ENCODE results near the gene SUN1.

SUN1 gene

GRCh38 chr7:885893-886625 lies 53.8 kb downstream of the SUN1 start:
- no peak for TF ChIP-seq CTCF (IDR thresholded peaks at IDR 0.05; ENCODE audit: low read depth, low read length)
- no peak overlapping the region for H3K4me3 ChIP-seq (ENCODE audit: low read depth, low read length)

- no peak for TF ChIP-seq CTCF (IDR thresholded peaks at IDR 0.05; ENCODE audit: low read depth, low read length)
- no peak overlapping the region for H3K4me3 ChIP-seq (ENCODE audit: low read depth, low read length)
Observed at GRCh38 chr7:886626-887487, 54.6 kb downstream of the SUN1 start.

GRCh38 chr7:887488-887820 lies 55.2 kb downstream of the SUN1 start:
- no peak overlapping the region for H3K4me3 ChIP-seq (ENCODE audit: low read depth, low read length)
- no peak for TF ChIP-seq CTCF (IDR thresholded peaks at IDR 0.05; ENCODE audit: low read depth, low read length)

GRCh38 chr7:888081-889024 lies 56.1 kb downstream of the SUN1 start:
- no peak for TF ChIP-seq CTCF (IDR thresholded peaks at IDR 0.05; ENCODE audit: low read depth, low read length)
- H3K4me3 ChIP-seq (ENCODE audit: low read depth, low read length) = no peak overlapping the region

GRCh38 chr7:889025-889390 lies 56.7 kb downstream of the SUN1 start:
- TF ChIP-seq CTCF (IDR thresholded peaks at IDR 0.05; ENCODE audit: low read depth, low read length) = no peak
- H3K4me3 ChIP-seq (ENCODE audit: low read depth, low read length) = no peak overlapping the region

- H3K4me3 ChIP-seq (ENCODE audit: low read depth, low read length) = no peak overlapping the region
Observed at GRCh38 chr7:889391-889790, 57.1 kb downstream of the SUN1 start.

More at GRCh38 chr7:889391-889790, 57.1 kb downstream of the SUN1 start:
- no peak for TF ChIP-seq CTCF (IDR thresholded peaks at IDR 0.05; ENCODE audit: low read depth, low read length)

Measured in WI38 (cell line).